SK-N-MC (cell line): ENCODE measurements around the gene SHANK3.

Experiments used
- EZH2 ChIP-seq: fragments of 200-600 bp; sonication (generic); IDR thresholded peaks from one replicate; pipeline ENCODE4 v1.6.1; 2017; ENCODE audit warnings: antibody characterized with exemption
- POLR2AphosphoS5 ChIP-seq: IDR thresholded peaks from 2 replicates; pipeline ENCODE4 v1.6.1; 2012; ENCODE audit warnings: mild to moderate bottlenecking, low read depth, low read length, borderline replicate concordance

- TF ChIP-seq POLR2AphosphoS5: no peak
- TF ChIP-seq EZH2: no peak
These were observed 18.9 kb downstream of the SHANK3 start for GRCh38 chr22:50691521-50691920.
